ENCODE results near the gene METTL22.

Gene METTL22

DNA sequence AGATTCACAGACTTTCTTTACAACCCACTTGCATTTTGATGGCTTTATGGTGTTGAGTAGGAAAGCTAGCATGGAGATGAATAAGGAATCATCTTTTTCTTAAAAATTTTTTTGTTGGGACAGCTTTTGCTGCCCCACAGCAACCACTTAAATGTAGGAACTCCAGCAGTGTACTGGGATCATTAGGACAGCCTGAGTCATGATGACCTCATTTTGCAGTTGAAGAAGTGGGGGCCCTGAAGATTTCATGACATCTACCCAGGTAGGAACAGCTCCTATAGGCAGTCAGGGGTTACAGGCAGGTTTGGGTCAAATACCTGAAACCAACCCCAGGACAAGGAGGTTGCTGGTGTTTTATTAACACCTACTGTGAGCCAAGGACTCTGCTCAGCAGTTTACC lies 2.1 kb downstream of the METTL22 start:
- Histone ChIP-seq H3K4me3 (replicated peaks; ENCODE audit: insufficient read depth, low read length) (no peak overlapping the region), H3K27ac (replicated peaks) (no peak overlapping the region), H3K27me3 (ENCODE audit: insufficient read depth, poor library complexity, severe bottlenecking) (peaks cover 3% of the 10 kb centered on the region)
- TF ChIP-seq, protein P1, sequence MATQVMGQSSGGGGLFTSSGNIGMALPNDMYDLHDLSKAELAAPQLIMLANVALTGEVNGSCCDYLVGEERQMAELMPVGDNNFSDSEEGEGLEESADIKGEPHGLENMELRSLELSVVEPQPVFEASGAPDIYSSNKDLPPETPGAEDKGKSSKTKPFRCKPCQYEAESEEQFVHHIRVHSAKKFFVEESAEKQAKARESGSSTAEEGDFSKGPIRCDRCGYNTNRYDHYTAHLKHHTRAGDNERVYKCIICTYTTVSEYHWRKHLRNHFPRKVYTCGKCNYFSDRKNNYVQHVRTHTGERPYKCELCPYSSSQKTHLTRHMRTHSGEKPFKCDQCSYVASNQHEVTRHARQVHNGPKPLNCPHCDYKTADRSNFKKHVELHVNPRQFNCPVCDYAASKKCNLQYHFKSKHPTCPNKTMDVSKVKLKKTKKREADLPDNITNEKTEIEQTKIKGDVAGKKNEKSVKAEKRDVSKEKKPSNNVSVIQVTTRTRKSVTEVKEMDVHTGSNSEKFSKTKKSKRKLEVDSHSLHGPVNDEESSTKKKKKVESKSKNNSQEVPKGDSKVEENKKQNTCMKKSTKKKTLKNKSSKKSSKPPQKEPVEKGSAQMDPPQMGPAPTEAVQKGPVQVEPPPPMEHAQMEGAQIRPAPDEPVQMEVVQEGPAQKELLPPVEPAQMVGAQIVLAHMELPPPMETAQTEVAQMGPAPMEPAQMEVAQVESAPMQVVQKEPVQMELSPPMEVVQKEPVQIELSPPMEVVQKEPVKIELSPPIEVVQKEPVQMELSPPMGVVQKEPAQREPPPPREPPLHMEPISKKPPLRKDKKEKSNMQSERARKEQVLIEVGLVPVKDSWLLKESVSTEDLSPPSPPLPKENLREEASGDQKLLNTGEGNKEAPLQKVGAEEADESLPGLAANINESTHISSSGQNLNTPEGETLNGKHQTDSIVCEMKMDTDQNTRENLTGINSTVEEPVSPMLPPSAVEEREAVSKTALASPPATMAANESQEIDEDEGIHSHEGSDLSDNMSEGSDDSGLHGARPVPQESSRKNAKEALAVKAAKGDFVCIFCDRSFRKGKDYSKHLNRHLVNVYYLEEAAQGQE (IDR thresholded peaks at IDR 0.05; ENCODE audit: insufficient replicate concordance, low read depth), result no peak
- TF ChIP-seq GABPA (IDR thresholded peaks at IDR 0.05; ENCODE audit: low read depth) (no peak), SPI1 (IDR thresholded peaks at IDR 0.05; ENCODE audit: borderline replicate concordance, low read depth) (no peak), POLR2AphosphoS5 (IDR thresholded peaks at IDR 0.05; ENCODE audit: low read depth) (no peak)
- TF ChIP-seq, protein P2, sequence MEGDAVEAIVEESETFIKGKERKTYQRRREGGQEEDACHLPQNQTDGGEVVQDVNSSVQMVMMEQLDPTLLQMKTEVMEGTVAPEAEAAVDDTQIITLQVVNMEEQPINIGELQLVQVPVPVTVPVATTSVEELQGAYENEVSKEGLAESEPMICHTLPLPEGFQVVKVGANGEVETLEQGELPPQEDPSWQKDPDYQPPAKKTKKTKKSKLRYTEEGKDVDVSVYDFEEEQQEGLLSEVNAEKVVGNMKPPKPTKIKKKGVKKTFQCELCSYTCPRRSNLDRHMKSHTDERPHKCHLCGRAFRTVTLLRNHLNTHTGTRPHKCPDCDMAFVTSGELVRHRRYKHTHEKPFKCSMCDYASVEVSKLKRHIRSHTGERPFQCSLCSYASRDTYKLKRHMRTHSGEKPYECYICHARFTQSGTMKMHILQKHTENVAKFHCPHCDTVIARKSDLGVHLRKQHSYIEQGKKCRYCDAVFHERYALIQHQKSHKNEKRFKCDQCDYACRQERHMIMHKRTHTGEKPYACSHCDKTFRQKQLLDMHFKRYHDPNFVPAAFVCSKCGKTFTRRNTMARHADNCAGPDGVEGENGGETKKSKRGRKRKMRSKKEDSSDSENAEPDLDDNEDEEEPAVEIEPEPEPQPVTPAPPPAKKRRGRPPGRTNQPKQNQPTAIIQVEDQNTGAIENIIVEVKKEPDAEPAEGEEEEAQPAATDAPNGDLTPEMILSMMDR (IDR thresholded peaks at IDR 0.05; ENCODE audit: insufficient read depth, low read length), result no peak
- no peak for DNase-seq (ENCODE audit: low read depth in 1 of 2, low spot score in 1 of 2)

DNA sequence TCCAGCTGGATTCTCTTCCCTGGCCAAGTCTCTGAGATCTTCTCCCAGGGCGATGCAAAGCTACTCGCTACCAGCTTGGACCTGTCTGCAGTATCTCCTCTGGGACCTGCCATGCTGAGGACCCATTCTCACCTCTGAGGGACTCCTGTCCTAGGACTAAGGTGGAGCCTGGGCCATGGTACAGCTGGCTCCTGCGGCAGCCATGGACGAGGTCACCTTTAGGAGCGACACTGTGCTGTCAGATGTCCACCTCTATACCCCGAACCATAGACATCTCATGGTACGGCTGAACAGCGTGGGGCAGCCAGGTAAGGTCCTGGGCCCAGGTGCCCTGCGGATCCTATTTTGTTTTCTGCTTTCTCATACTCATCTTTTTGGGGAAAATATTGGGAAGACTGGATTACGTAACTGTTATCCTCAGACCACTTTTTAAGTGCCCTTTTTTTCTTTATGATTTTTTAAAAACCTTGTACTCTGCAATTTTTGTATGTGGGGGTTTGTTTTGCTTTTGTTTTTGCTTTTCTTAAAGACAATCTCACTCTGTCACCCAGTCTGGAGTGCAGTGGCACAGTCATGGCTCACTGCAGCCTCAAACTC lies 4.1 kb downstream of the METTL22 start:
- H3K4me3 ChIP-seq (replicated peaks; ENCODE audit: insufficient read depth, low read length), result no peak overlapping the region
- no peaks in the 10 kb centered on the region for H3K27me3 ChIP-seq (ENCODE audit: insufficient read depth, poor library complexity, severe bottlenecking)
- TF ChIP-seq POLR2AphosphoS5 (IDR thresholded peaks at IDR 0.05; ENCODE audit: low read depth) (no peak), GABPA (IDR thresholded peaks at IDR 0.05; ENCODE audit: low read depth) (no peak), SPI1 (IDR thresholded peaks at IDR 0.05; ENCODE audit: borderline replicate concordance, low read depth) (no peak)
- TF ChIP-seq, protein P2 (IDR thresholded peaks at IDR 0.05; ENCODE audit: insufficient read depth, low read length), result no peak
- TF ChIP-seq, protein P1 (IDR thresholded peaks at IDR 0.05; ENCODE audit: insufficient replicate concordance, low read depth), result no peak
- no peak overlapping the region for H3K27ac ChIP-seq (replicated peaks)
- no peak for DNase-seq (ENCODE audit: low read depth in 1 of 2, low spot score in 1 of 2)

DNA sequence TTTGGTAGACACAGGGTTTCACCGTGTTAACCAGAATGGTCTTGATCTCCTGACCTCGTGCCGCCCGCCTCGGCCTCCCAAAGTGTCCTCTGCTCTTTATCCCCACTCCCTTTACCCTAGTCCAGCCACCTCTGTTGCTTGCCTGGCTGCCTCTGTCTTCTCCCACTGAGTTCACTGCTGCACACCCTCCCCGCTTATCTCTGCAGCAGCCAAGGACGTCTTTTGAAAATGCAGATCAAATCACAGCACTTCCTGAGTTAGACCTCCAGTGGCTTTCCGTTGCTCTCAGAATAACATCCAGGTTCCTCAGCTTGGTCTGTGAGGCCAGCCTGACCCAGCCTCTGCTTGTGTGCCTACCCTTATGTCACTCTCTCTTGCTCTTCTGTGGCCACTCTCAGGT lies 5.4 kb downstream of the METTL22 start:
- DNase-seq (ENCODE audit: low read depth in 1 of 2, low spot score in 1 of 2), result no peak
- H3K4me3 ChIP-seq (replicated peaks; ENCODE audit: insufficient read depth, low read length), result no peak overlapping the region
- TF ChIP-seq, protein P2 (IDR thresholded peaks at IDR 0.05; ENCODE audit: insufficient read depth, low read length), result no peak
- no peak for TF ChIP-seq POLR2AphosphoS5 (IDR thresholded peaks at IDR 0.05; ENCODE audit: low read depth)
- TF ChIP-seq, protein P1 (IDR thresholded peaks at IDR 0.05; ENCODE audit: insufficient replicate concordance, low read depth), result no peak
- H3K27ac ChIP-seq (replicated peaks), result no peak overlapping the region
- H3K27me3 ChIP-seq (ENCODE audit: insufficient read depth, poor library complexity, severe bottlenecking), result no peaks in the 10 kb centered on the region
